Adrenal gland (tissue), 12 donors: ENCODE results near the gene PRMT7. TPM values are rescaled to one million over a fixed set of nuclear protein-coding genes. Genes with fewer than 3 reads are reported as not detected.

Experiments
- DNase-seq, 7 donors: peaks; one replicate each; pipeline ENCODE4 v3.0.0-alpha.2; 2019 to 2020
- H3K27ac ChIP-seq, 5 donors: fragments of 200-600 bp; sonication (generic) in 4 of 5; 1 replicate in 3 of 5; 2 replicates in 2 of 5; pipeline versions ENCODE4 v1.5.1 to v1.8.0; 2016 to 2020; ENCODE audit warnings: mild to moderate bottlenecking in 1 of 5
- H3K27me3 ChIP-seq: fragments of 200-600 bp; 2 replicates; pipeline ENCODE4 v1.8.0; 2021
- H3K36me3 ChIP-seq, 2 donors: fragments of 200-600 bp; replicated peaks in 1 of 2; 1 replicate in 1 of 2; 2 replicates in 1 of 2; pipeline versions ENCODE4 v1.5.1 to v1.8.0; 2018 to 2022
- H3K4me1 ChIP-seq, 2 donors: fragments of 200-600 bp; replicated peaks in 1 of 2; 1 replicate in 1 of 2; 2 replicates in 1 of 2; pipeline versions ENCODE4 v1.5.1 to v1.8.0; 2018 to 2021
- H3K4me3 ChIP-seq, 4 donors: fragments of 200-600 bp; sonication (generic) in 3 of 4; one replicate each; pipeline ENCODE4 v1.5.1; 2016 to 2018
- H3K9me3 ChIP-seq, 3 donors: fragments of 200-600 bp; sonication (generic) in 1 of 3; replicated peaks in 1 of 3; 1 replicate in 2 of 3; 2 replicates in 1 of 3; pipeline versions ENCODE4 v1.5.1 to v1.8.0; 2016 to 2021
- POLR2A ChIP-seq, 2 donors: fragments of 450-650 bp; IDR thresholded peaks; one replicate each; pipeline ENCODE4 v1.6.1; 2017; ENCODE audit warnings: antibody characterized with exemption in 2 of 2, mild to moderate bottlenecking in 2 of 2, moderate library complexity in 1 of 2
- WGBS, 4 donors: extraction: QIAGEN DNeasy Blood & Tissue Kit in 2 of 4; methylation state at CpG; one replicate each; pipeline versions ENCODE4 v1.1.5 to v1.1.7; 2013 to 2017; 5-methylcytosine and 5-hydroxymethylcytosine counted together
- intact Hi-C, 2 donors: fragments of 100-400 bp; cut with DNase I; formaldehyde crosslinking; loops; one replicate each; pipeline versions ENCODE4 v1.14.1 to v1.15.0; 2022 to 2023
- polyA plus RNA-seq, 3 donors: library from polyadenylated mRNA; stranded (reverse); fragments of 200-250 nt in 2 of 3; fragments of 350-450 nt in 1 of 3; fragmentation: Illumina TruSeq in 1 of 3; extraction: RNeasy Lipid Tissue Mini Kit (QIAGEN cat#74804) in 1 of 3; gene quantifications; one replicate each; pipeline ENCODE4 v1.2.3, GENCODE V29; 2013 to 2014
- total RNA-seq, 9 donors: library from RNA; depleted of rRNA in 4 of 9; stranded (reverse); fragments of >200 nt in 4 of 9; fragments of 120-200 nt in 1 of 9; fragmentation: NEBNext Ultra II Directional in 1 of 9; extraction: Animal tissue kit (Norgen Biotek cat#: 25700) in 1 of 9; gene quantifications; one replicate each; pipeline versions ENCODE4 v1.1.0 to v1.2.4, GENCODE V29; 2013 to 2023
- TF ChIP-seq, protein P1 (sequence below), 6 experiments: fragments of 450-650 bp in 4 of 6; fragments of 200-600 bp in 2 of 6; sonication (generic) in 1 of 6; IDR thresholded peaks; 1 replicate in 5 of 6; 2 replicates in 1 of 6; pipeline versions ENCODE4 v1.5.1 to v1.8.0; 2016 to 2021; ENCODE audit warnings: antibody characterized with exemption in 6 of 6, mild to moderate bottlenecking in 2 of 6, moderate library complexity in 1 of 6
- donor health status: healthy with polysubstance abuse.
- donor health status: Bipolar disorder and iron deficiency.
- donor health status: DM: yes; HTN: yes; CAD: no.
- donor health status: DM: no; HTN: no; CAD: no.
- donor health status: DM: no; HTN: no; CAD: no.
- donor health status: DM: yes; HTN: yes; CAD: no.

PRMT7 gene
- total and polyA plus RNA-seq, 12 donors = 30.0 to 141 (median 42.7) TPM

DNA sequence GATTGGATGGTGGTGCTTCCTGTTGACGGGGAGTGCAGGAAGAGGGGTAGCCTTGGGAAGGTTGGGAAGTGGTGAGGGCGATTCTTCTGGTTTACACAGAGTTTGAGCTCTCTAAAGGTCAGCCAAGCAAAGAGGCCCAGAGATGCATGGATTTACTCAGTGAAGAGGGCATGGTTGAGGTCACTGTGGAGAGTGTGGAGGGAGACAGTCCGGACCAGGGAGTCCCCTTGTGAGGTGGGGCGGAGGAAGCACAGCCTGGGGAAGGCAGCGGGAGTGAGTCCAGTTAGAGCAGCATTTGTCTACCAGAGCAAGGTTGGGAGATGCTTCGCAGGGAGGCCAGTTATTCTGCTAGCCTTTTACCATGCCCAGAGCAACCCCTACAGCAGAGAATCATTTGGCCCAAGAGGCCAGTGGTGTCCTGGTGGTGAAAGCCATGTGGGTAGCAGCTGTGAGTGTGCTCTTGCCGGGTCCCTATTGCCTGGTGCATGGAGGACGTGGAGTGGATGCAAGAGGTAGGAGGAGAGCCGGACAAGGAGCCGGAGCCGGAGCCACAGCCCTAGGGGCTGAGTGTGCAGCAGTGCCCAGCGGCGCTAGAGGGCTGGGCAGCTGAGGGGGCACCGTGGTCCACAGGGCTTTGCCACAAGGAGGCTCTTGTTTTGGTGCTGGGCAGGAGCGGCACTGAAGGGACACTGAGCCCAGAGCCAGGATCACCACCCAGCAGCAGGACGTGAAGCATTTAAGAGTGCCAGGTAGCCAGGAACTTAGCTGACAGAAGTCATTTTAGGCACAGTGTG lies 27.7 kb downstream of the PRMT7 start:
- TF ChIP-seq POLR2A (IDR thresholded peaks at IDR 0.05) = no peak
- TF ChIP-seq, protein P1, sequence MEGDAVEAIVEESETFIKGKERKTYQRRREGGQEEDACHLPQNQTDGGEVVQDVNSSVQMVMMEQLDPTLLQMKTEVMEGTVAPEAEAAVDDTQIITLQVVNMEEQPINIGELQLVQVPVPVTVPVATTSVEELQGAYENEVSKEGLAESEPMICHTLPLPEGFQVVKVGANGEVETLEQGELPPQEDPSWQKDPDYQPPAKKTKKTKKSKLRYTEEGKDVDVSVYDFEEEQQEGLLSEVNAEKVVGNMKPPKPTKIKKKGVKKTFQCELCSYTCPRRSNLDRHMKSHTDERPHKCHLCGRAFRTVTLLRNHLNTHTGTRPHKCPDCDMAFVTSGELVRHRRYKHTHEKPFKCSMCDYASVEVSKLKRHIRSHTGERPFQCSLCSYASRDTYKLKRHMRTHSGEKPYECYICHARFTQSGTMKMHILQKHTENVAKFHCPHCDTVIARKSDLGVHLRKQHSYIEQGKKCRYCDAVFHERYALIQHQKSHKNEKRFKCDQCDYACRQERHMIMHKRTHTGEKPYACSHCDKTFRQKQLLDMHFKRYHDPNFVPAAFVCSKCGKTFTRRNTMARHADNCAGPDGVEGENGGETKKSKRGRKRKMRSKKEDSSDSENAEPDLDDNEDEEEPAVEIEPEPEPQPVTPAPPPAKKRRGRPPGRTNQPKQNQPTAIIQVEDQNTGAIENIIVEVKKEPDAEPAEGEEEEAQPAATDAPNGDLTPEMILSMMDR (IDR thresholded peaks at IDR 0.05) = no peak
- Histone ChIP-seq H3K4me3 (no peak overlapping the region), H3K27me3 (no peaks in the 10 kb centered on the region), H3K9me3 (no peaks in the 10 kb centered on the region), H3K27ac (no peak overlapping the region), H3K36me3 (peaks cover 0 to 53% of the 10 kb centered on the region in 2 donors), H3K4me1 (no peaks in the 10 kb centered on the region)
- no peak for DNase-seq
- intact Hi-C loops = no loop called here
- WGBS, 4 donors = 88 to 96% (median 93%) methylated on average over 16 of the region's 16 CpGs

GRCh38 chr16:68339214-68339613 lies 28.4 kb downstream of the PRMT7 start:
- intact Hi-C loops = no loop called here
- 90 to 94% (median 92%) methylated on average over 13 of the region's 13 CpGs for WGBS, 4 donors
- Histone ChIP-seq H3K9me3 (no peaks in the 10 kb centered on the region), H3K27me3 (no peaks in the 10 kb centered on the region), H3K4me1 (no peaks in the 10 kb centered on the region), H3K36me3 (peaks cover 0 to 53% of the 10 kb centered on the region in 2 donors), H3K27ac (no peak overlapping the region), H3K4me3 (no peak overlapping the region)
- no peak for DNase-seq
- TF ChIP-seq, protein P1 (IDR thresholded peaks at IDR 0.05) = no peak
- no peak for TF ChIP-seq POLR2A (IDR thresholded peaks at IDR 0.05)

- no peak overlapping the region for H3K27ac ChIP-seq
- H3K9me3 ChIP-seq = no peaks in the 10 kb centered on the region
- H3K36me3 ChIP-seq = peaks cover 0 to 64% of the 10 kb centered on the region in 2 donors
- no peaks in the 10 kb centered on the region for H3K27me3 ChIP-seq
- no peak for TF ChIP-seq POLR2A (IDR thresholded peaks at IDR 0.05)
- TF ChIP-seq, protein P1 (IDR thresholded peaks at IDR 0.05) = no peak
- no peak overlapping the region for H3K4me3 ChIP-seq
- DNase-seq = no peak
- intact Hi-C loops = no loop called here
- peaks cover 3 to 5% of the 10 kb centered on the region in 2 donors for H3K4me1 ChIP-seq
- 90 to 96% (median 94%) methylated on average over 6 to 7 of the region's 7 CpGs for WGBS, 4 donors
Observed at GRCh38 chr16:68342620-68343019, 31.8 kb downstream of the PRMT7 start.

DNA sequence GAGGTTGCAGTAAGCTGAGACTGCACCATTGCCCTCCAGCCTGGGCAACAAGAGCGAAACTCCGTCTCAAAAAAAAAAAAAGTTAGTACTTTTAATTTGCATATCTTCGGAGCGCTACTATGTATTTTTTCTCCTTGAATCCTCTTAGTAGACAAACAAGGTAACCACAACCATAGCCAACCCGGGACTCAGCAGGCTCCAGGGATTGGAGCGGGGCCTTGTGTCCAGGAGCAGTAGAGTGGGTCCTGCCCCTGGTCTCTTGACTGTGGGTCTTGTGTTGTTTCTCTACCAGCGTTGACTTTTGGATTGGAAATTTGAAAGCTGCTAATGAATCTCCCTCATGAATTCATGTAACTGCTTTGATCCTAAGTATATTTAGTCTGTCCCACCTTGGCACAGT lies 32.3 kb downstream of the PRMT7 start:
- peaks cover 8 to 10% of the 10 kb centered on the region in 2 donors for H3K4me1 ChIP-seq
- intact Hi-C loops = no loop called here
- no peaks in the 10 kb centered on the region for H3K27me3 ChIP-seq
- no peaks in the 10 kb centered on the region for H3K9me3 ChIP-seq
- H3K4me3 ChIP-seq = no peak overlapping the region
- no peak for DNase-seq
- no peak for TF ChIP-seq POLR2A (IDR thresholded peaks at IDR 0.05)
- TF ChIP-seq, protein P1 (IDR thresholded peaks at IDR 0.05) = no peak
- H3K36me3 ChIP-seq = peaks cover 0 to 60% of the 10 kb centered on the region in 2 donors
- no peak overlapping the region for H3K27ac ChIP-seq
- 94 to 97% (median 96%) methylated on average over 7 of the region's 7 CpGs for WGBS, 4 donors
